IMR-90 (cell line): ENCODE results near the gene RIMBP3C. TPM values are rescaled to one million over a fixed set of nuclear protein-coding genes. Genes with fewer than 3 reads are reported as not detected.
"Not testable (repeated sequence)": the region's sequence is repeated elsewhere in the genome, so short reads cannot be mapped to it uniquely, and the experiment has no call there.

Experiments used
- ATAC-seq: fragments of 200-7000 bp; cut with Tn5 transposase; 2 replicates; pipeline ENCODE4 v1.9.1; 2020; ENCODE audit warnings: low read depth, mild to moderate bottlenecking, moderate library complexity
- BruUV-seq: library from RNA; stranded (reverse); fragments of 400-500 nt; replicated peaks from 2 replicates; lab custom pipeline; 2021; lab: Mats Ljungman, UMichigan
- CTCF ChIA-PET: fragments of 300-600 bp; formaldehyde crosslinking; extraction: SDS; loops from one replicate; lab custom pipeline; 2021; ENCODE audit warnings: antibody characterized with exemption; lab: Yijun Ruan, JAX
- POLR2A ChIA-PET: fragments of 300-600 bp; sonication (Branson Sonifier 250); formaldehyde crosslinking; loops from one replicate; lab custom pipeline; 2022; ENCODE audit warnings: antibody characterized with exemption; ENCODE audit not compliant: unreplicated experiment; lab: Charles Lee
- DNase-seq: peaks from one replicate; pipeline ENCODE4 v3.0.0; 2013
- H2AFZ ChIP-seq: replicated peaks from 2 replicates; pipeline ENCODE3; 2013; ENCODE audit warnings: low read length, mild to moderate bottlenecking; ENCODE audit not compliant: poor library complexity
- H2AK5ac ChIP-seq: 2 replicates; pipeline ENCODE4 v1.6.1; 2013; ENCODE audit warnings: low read depth, low read length, inconsistent platforms
- H2AK9ac ChIP-seq: replicated peaks from 2 replicates; pipeline ENCODE3; 2013; ENCODE audit warnings: mild to moderate bottlenecking, low read depth, low read length, moderate library complexity; ENCODE audit not compliant: poor library complexity
- H2BK120ac ChIP-seq: 2 replicates; pipeline ENCODE4 v1.6.1; 2013; ENCODE audit warnings: low read depth, low read length, inconsistent platforms
- H2BK15ac ChIP-seq: 3 replicates; pipeline ENCODE4 v1.6.1; 2013; ENCODE audit warnings: low read depth, low read length, inconsistent platforms
- H2BK20ac ChIP-seq: 2 replicates; pipeline ENCODE4 v1.6.1; 2013; ENCODE audit warnings: low read depth, mild to moderate bottlenecking, inconsistent platforms, low read length, moderate library complexity
- H2BK5ac ChIP-seq: 2 replicates; pipeline ENCODE4 v1.6.1; 2013; ENCODE audit warnings: mild to moderate bottlenecking, low read depth, low read length, inconsistent platforms; ENCODE audit not compliant: poor library complexity, severe bottlenecking
- H3K14ac ChIP-seq: replicated peaks from 2 replicates; pipeline ENCODE4 v1.6.1; 2013; ENCODE audit warnings: low read depth, low read length, inconsistent platforms
- H3K18ac ChIP-seq: 2 replicates; pipeline ENCODE4 v1.6.1; 2013; ENCODE audit warnings: low read depth, low read length, control low read depth
- H3K23ac ChIP-seq: 2 replicates; pipeline ENCODE4 v1.6.1; 2013; ENCODE audit warnings: low read depth, low read length, inconsistent platforms
- H3K27ac ChIP-seq: 2 replicates; pipeline ENCODE4 v1.5.1; 2013; ENCODE audit warnings: mild to moderate bottlenecking, control low read depth, low read length; ENCODE audit not compliant: insufficient read depth
- H3K27me3 ChIP-seq: 2 replicates; pipeline ENCODE4 v1.6.1; 2013; ENCODE audit warnings: low read length; ENCODE audit not compliant: control insufficient read depth, insufficient read depth
- H3K36me3 ChIP-seq: 2 replicates; pipeline ENCODE4 v1.6.1; 2013; ENCODE audit warnings: low read length, mixed read lengths; ENCODE audit not compliant: control insufficient read depth, insufficient read depth
- H3K4ac ChIP-seq: 2 replicates; pipeline ENCODE4 v1.6.1; 2013; ENCODE audit warnings: low read depth, low read length, inconsistent platforms
- H3K4me1 ChIP-seq: 2 replicates; pipeline ENCODE4 v1.6.1; 2013; ENCODE audit warnings: low read length, mixed read lengths; ENCODE audit not compliant: control insufficient read depth, insufficient read depth
- H3K4me2 ChIP-seq: 2 replicates; pipeline ENCODE4 v1.6.1; 2013; ENCODE audit warnings: low read depth, mild to moderate bottlenecking, control low read depth, low read length, moderate library complexity
- H3K4me3 ChIP-seq: 2 replicates; pipeline ENCODE4 v1.5.1; 2013; ENCODE audit warnings: low read depth, mild to moderate bottlenecking, control low read depth, low read length, moderate library complexity; ENCODE audit not compliant: insufficient read depth
- H3K56ac ChIP-seq: 2 replicates; pipeline ENCODE4 v1.6.1; 2013; ENCODE audit warnings: low read length, inconsistent platforms; ENCODE audit not compliant: insufficient read depth; ENCODE audit errors: extremely low read depth
- H3K79me1 ChIP-seq, 2 experiments: 2 replicates each; pipeline ENCODE4 v1.6.1; 2013; ENCODE audit warnings: low read length in 2 of 2, inconsistent platforms in 1 of 2, low read depth in 1 of 2
- H3K9ac ChIP-seq: 2 replicates; pipeline ENCODE4 v1.6.1; 2013; ENCODE audit warnings: low read depth, low read length, control low read depth
- H3K9me1 ChIP-seq: 2 replicates; pipeline ENCODE4 v1.6.1; 2013; ENCODE audit warnings: low read length, inconsistent platforms; ENCODE audit not compliant: insufficient read depth
- H3K9me3 ChIP-seq: 2 replicates; pipeline ENCODE4 v1.6.1; 2013; ENCODE audit warnings: low read length; ENCODE audit not compliant: control insufficient read depth, insufficient read depth
- H4K20me1 ChIP-seq: 2 replicates; pipeline ENCODE4 v1.6.1; 2013; ENCODE audit warnings: low read length, inconsistent platforms; ENCODE audit not compliant: insufficient read depth
- H4K5ac ChIP-seq: 2 replicates; pipeline ENCODE4 v1.6.1; 2013; ENCODE audit warnings: mild to moderate bottlenecking, low read depth, low read length, control low read depth
- H4K8ac ChIP-seq, 2 experiments: 2 replicates each; pipeline ENCODE4 v1.6.1; 2013; ENCODE audit warnings: low read depth in 2 of 2, low read length in 2 of 2, control low read depth in 1 of 2, inconsistent platforms in 1 of 2
- H4K91ac ChIP-seq: 2 replicates; pipeline ENCODE4 v1.6.1; 2013; ENCODE audit warnings: low read depth, low read length, inconsistent platforms; ENCODE audit not compliant: insufficient read depth
- WGBS, 2 experiments: methylation state at CpG; one replicate each; pipeline versions ENCODE4 v1.1.5 to v1.1.7; 2013; ENCODE audit warnings: missing lambda C conversion rate in 2 of 2; ENCODE audit not compliant: insufficient read length in 1 of 2; ENCODE audit errors: extremely low coverage in 2 of 2; 5-methylcytosine and 5-hydroxymethylcytosine counted together
- dilution Hi-C: fragments of 300-500 bp; cut with HindIII; formaldehyde crosslinking; loops from one replicate; pipeline ENCODE4 v1.14.3; 2018; ENCODE audit warnings: low sequenced_read_pairs; ENCODE audit not compliant: unreplicated experiment
- in situ Hi-C: fragments of 300-500 bp; cut with MboI; formaldehyde crosslinking; loops from 3 replicates; pipeline ENCODE4 v1.14.3; 2019; ENCODE audit warnings: low sequenced_read_pairs, inconsistent platforms, mixed read lengths
- intact Hi-C: fragments of 100-400 bp; cut with micrococcal nuclease; formaldehyde crosslinking; loops from 2 replicates; pipeline ENCODE4 v1.10.0; 2022
- polyA plus RNA-seq, 3 experiments: library from polyadenylated mRNA; depleted of rRNA; stranded (reverse); fragments of >200 nt; gene quantifications; 2 replicates each; pipeline ENCODE4 v1.2.3, GENCODE V29; 2012; ENCODE audit warnings: low replicate concordance in 1 of 3
- total RNA-seq: library from RNA; depleted of rRNA; stranded (reverse); fragments of >200 nt; gene quantifications from 2 replicates; pipeline ENCODE4 v1.2.3, GENCODE V29; 2012

The RIMBP3C gene
- total and polyA plus RNA-seq, 2 of the 4 experiments (the other 2 are of a cell fraction) = 0.05 to 0.36 TPM

- in situ Hi-C loops = not testable (repeated sequence)
- WGBS, 2 experiments = 100% methylated on average over 2 of the region's 13 CpGs; no CpG with 5 or more reads in 1 of the 2 experiments
Observed at GRCh38 chr22:21596356-21597135, 45.3 kb upstream of the RIMBP3C start.

More at GRCh38 chr22:21596356-21597135, 45.3 kb upstream of the RIMBP3C start:
- H3K27ac ChIP-seq, H2AK5ac ChIP-seq, CTCF ChIA-PET, H2BK5ac ChIP-seq, H3K14ac ChIP-seq, dilution Hi-C loops, H3K9ac ChIP-seq, H2BK20ac ChIP-seq, H2AFZ ChIP-seq, intact Hi-C loops, ATAC-seq, H3K56ac ChIP-seq, H3K4me3 ChIP-seq, H3K23ac ChIP-seq, H3K27me3 ChIP-seq, H3K4me2 ChIP-seq, H3K4me1 ChIP-seq, H4K5ac ChIP-seq, POLR2A ChIA-PET, H3K9me3 ChIP-seq, H2BK120ac ChIP-seq, DNase-seq, H3K18ac ChIP-seq, H4K8ac ChIP-seq, H2BK15ac ChIP-seq, H2AK9ac ChIP-seq, H3K4ac ChIP-seq, H4K91ac ChIP-seq, BruUV-seq: not testable (repeated sequence)
- H4K20me1 ChIP-seq = peaks cover 93% of the 10 kb centered on the region
- H3K9me1 ChIP-seq = peaks cover 27% of the 10 kb centered on the region
- peaks cover 18 to 64% of the 10 kb centered on the region in 2 experiments for H3K79me1 ChIP-seq
- peaks cover 33% of the 10 kb centered on the region for H3K36me3 ChIP-seq
